K562 (cell line): Measurements from ENCODE around the gene MTIF3. TPM values are rescaled to one million over a fixed set of nuclear protein-coding genes. Genes with fewer than 3 reads are reported as not detected.

ENCODE experiments used
- ARID1B ChIP-seq: fragments of 450-650 bp; IDR thresholded peaks from 2 replicates; pipeline ENCODE4 v1.6.1; 2016; ENCODE audit warnings: antibody characterized with exemption, mild to moderate bottlenecking, inconsistent platforms
- BHLHE40 ChIP-seq: IDR thresholded peaks from 2 replicates; pipeline ENCODE4 v1.6.1; 2011; ENCODE audit warnings: low read length, improper control_type of control experiment
- CBX3 ChIP-seq, 2 experiments: IDR thresholded peaks; 1 replicate in 1 of 2; 2 replicates in 1 of 2; pipeline ENCODE4 v1.6.1; 2012; ENCODE audit warnings: inconsistent platforms in 2 of 2, low read length in 2 of 2, borderline replicate concordance in 1 of 2, control low read depth in 1 of 2
- DPF2 ChIP-seq: fragments of 450-650 bp; IDR thresholded peaks from 2 replicates; pipeline ENCODE4 v1.6.1; 2016
- EHMT2 ChIP-seq: fragments of 450-650 bp; IDR thresholded peaks from 2 replicates; pipeline ENCODE4 v1.6.1; 2018; ENCODE audit warnings: antibody characterized with exemption
- ETV1 ChIP-seq: fragments of 450-650 bp; conservative IDR thresholded peaks from 2 replicates; pipeline ENCODE4 v1.6.1; 2016; ENCODE audit warnings: missing genetic modification characterization, control low read depth, low read depth, missing compliant biosample characterization
- ETV6 ChIP-seq, 3 experiments: fragments of 150-350 bp in 1 of 3; sonication (generic) in 1 of 3; formaldehyde crosslinking in 1 of 3; IDR thresholded peaks; 2 replicates each; pipeline versions ENCODE4 v1.6.1 to v1.8.0; 2014 to 2022; ENCODE audit warnings: borderline replicate concordance in 2 of 3, low read depth in 2 of 3, antibody characterized with exemption in 1 of 3, low read length in 1 of 3, mild to moderate bottlenecking in 1 of 3, missing genetic modification reagents in 1 of 3
- EZH2 ChIP-seq: IDR thresholded peaks from 2 replicates; pipeline ENCODE4 v1.6.1; 2012; ENCODE audit warnings: low read depth, mild to moderate bottlenecking, inconsistent platforms, low read length, borderline replicate concordance
- JUND ChIP-seq, 2 experiments: IDR thresholded peaks; 2 replicates in 1 of 2; 3 replicates in 1 of 2; pipeline ENCODE4 v1.6.1; 2011; ENCODE audit warnings: borderline replicate concordance in 2 of 2, low read depth in 2 of 2, low read length in 2 of 2, improper control_type of control experiment in 1 of 2, missing biosample characterization in 1 of 2, missing genetic modification characterization in 1 of 2, missing genetic modification reagents in 1 of 2
- NRF1 ChIP-seq, 2 experiments: fragments of 450-650 bp; IDR thresholded peaks in 1 of 2; conservative IDR thresholded peaks in 1 of 2; 2 replicates each; pipeline ENCODE4 v1.6.1; 2014; ENCODE audit warnings: mild to moderate bottlenecking in 2 of 2
- PTRF ChIP-seq: fragments of 450-650 bp; IDR thresholded peaks from 2 replicates; pipeline ENCODE4 v1.6.1; 2016; ENCODE audit warnings: mild to moderate bottlenecking, missing genetic modification characterization, missing compliant biosample characterization
- RBM17 ChIP-seq: fragments of 200-400 bp; formaldehyde crosslinking; IDR thresholded peaks from 2 replicates; pipeline ENCODE4 v1.6.1; 2017; ENCODE audit warnings: low read depth, mild to moderate bottlenecking, low read length, borderline replicate concordance
- RUNX1 ChIP-seq: sonication (generic); IDR thresholded peaks from 2 replicates; pipeline ENCODE4 v1.6.1; 2016; ENCODE audit warnings: antibody characterized with exemption, low read depth
- TRIM28 ChIP-seq: fragments of 450-650 bp; IDR thresholded peaks from 2 replicates; pipeline ENCODE4 v1.6.1; 2017
- YBX1 ChIP-seq: fragments of 450-650 bp; IDR thresholded peaks from 2 replicates; pipeline ENCODE4 v1.7.1; 2016; ENCODE audit warnings: mild to moderate bottlenecking
- YY1 ChIP-seq, 3 experiments: IDR thresholded peaks; 2 replicates each; pipeline ENCODE4 v1.6.1; 2011; ENCODE audit warnings: low read length in 2 of 3, mild to moderate bottlenecking in 2 of 3, moderate library complexity in 2 of 3, borderline replicate concordance in 1 of 3, control low read depth in 1 of 3, low read depth in 1 of 3; ENCODE audit not compliant: insufficient read depth in 3 of 3, insufficient replicate concordance in 2 of 3, control insufficient read depth in 1 of 3, insufficient read length in 1 of 3; ENCODE audit errors: extremely low read depth in 1 of 3
- ZNF121 ChIP-seq: sonication (generic); formaldehyde crosslinking; conservative IDR thresholded peaks from 2 replicates; pipeline ENCODE4 v1.8.0; 2022; ENCODE audit warnings: missing genetic modification reagents
- ZNF445 ChIP-seq: fragments of 250-450 bp; sonication (Bioruptor Pico); IDR thresholded peaks from 2 replicates; pipeline ENCODE4 v1.4.0; 2020; ENCODE audit warnings: low read depth, mild to moderate bottlenecking, moderate library complexity
- polyA plus RNA-seq, 8 experiments: library from polyadenylated mRNA; depleted of rRNA in 4 of 8; stranded (reverse) in 5 of 8; unstranded in 3 of 8; fragments of >200 nt; fragmentation: Nextera tagmentation in 2 of 8; fragmentation: Illumina TruSeq in 1 of 8; extraction: Ambion mirVana in 2 of 8; extraction: Trizol in 1 of 8; gene quantifications; 2 replicates each; pipeline versions ENCODE4 v1.2.1 to v1.2.3, GENCODE V29; 2011 to 2014; ENCODE audit warnings: inconsistent platforms in 1 of 8, missing spikeins in 1 of 8
- total RNA-seq, 7 experiments: library from RNA; depleted of rRNA in 6 of 7; stranded (reverse); fragments of >200 nt in 6 of 7; fragmentation: Illumina TruSeq in 2 of 7; extraction: Trizol in 2 of 7; gene quantifications; 2 replicates each; pipeline versions ENCODE4 v1.2.1 to v1.2.3, GENCODE V29; 2011 to 2021; ENCODE audit warnings: low replicate concordance in 1 of 7
- TF ChIP-seq, protein P1 (sequence below): fragments of 450-650 bp; formaldehyde crosslinking; conservative IDR thresholded peaks from 2 replicates; pipeline ENCODE4 v1.4.0; 2022; ENCODE audit warnings: mild to moderate bottlenecking, missing genetic modification characterization
- TF ChIP-seq, protein P2 (sequence below): IDR thresholded peaks from 3 replicates; pipeline ENCODE4 v1.6.1; 2011; ENCODE audit warnings: borderline replicate concordance, mild to moderate bottlenecking; ENCODE audit not compliant: insufficient read length, insufficient read depth

The MTIF3 gene
- total and polyA plus RNA-seq, 9 of the 15 experiments (the other 6 are each of a cell fraction or from before 2014, with no cell fraction given), result 23.5 to 73.6 (median 45.2) TPM

- TF ChIP-seq NRF1 (conservative IDR thresholded peaks at IDR 0.05 in 1 of 2, IDR thresholded peaks at IDR 0.05 in 1 of 2), result peak in 1 of 2 experiments; percentile 48; a peak in 1 of 4 replicates
- TF ChIP-seq ZNF121 (CRISPR knock-in tag), result no peak
- TF ChIP-seq RBM17, result no peak
- TF ChIP-seq EZH2, result no peak
- no peak for TF ChIP-seq CBX3 (IDR thresholded peaks at IDR 0.05; ENCODE audit: borderline replicate concordance in 1 of 2, low read length in 2 of 2)
- no peak for TF ChIP-seq YBX1
- peak; percentile 80 for TF ChIP-seq ARID1B
- 0 out of 4 replicates have a peak, but pooled peaks of 1 of the 2 experiments have one; percentile 62 for TF ChIP-seq ETV6 (IDR thresholded peaks at IDR 0.05; ENCODE audit: borderline replicate concordance in 1 of 2, low read depth in 2 of 2, low read length in 1 of 2)
- TF ChIP-seq ETV6 (CRISPR knock-in tag; IDR thresholded peaks at IDR 0.05; ENCODE audit: borderline replicate concordance), result no peak
- no peak for TF ChIP-seq TRIM28
- TF ChIP-seq ETV1 (tag), result 0 out of 2 replicates have a peak, but pooled peaks have one; percentile 15
- peak in 1 of 3 experiments; percentile 58 for TF ChIP-seq YY1 (IDR thresholded peaks at IDR 0.05; ENCODE audit: borderline replicate concordance in 1 of 3, control insufficient read depth in 1 of 3, extremely low read depth in 1 of 3, insufficient read depth in 3 of 3, insufficient read length in 1 of 3, insufficient replicate concordance in 2 of 3, low read depth in 1 of 3, low read length in 2 of 3)
- TF ChIP-seq ZNF445 (CRISPR knock-in tag), result no peak
- TF ChIP-seq EHMT2, result 0 out of 2 replicates have a peak, but pooled peaks have one; percentile 28
- TF ChIP-seq PTRF, result no peak
- TF ChIP-seq BHLHE40, result peak; percentile 14; the same call in 1 of the 2 replicates
- TF ChIP-seq RUNX1, result no peak
- TF ChIP-seq, protein P1, sequence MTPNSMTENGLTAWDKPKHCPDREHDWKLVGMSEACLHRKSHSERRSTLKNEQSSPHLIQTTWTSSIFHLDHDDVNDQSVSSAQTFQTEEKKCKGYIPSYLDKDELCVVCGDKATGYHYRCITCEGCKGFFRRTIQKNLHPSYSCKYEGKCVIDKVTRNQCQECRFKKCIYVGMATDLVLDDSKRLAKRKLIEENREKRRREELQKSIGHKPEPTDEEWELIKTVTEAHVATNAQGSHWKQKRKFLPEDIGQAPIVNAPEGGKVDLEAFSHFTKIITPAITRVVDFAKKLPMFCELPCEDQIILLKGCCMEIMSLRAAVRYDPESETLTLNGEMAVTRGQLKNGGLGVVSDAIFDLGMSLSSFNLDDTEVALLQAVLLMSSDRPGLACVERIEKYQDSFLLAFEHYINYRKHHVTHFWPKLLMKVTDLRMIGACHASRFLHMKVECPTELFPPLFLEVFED (CRISPR knock-in tag), result 0 out of 2 replicates have a peak, but pooled peaks have one; percentile 8
- TF ChIP-seq JUND (IDR thresholded peaks at IDR 0.05; ENCODE audit: borderline replicate concordance, low read depth, low read length), result peak; percentile 93
- peak; percentile 94 for TF ChIP-seq JUND (tag; IDR thresholded peaks at IDR 0.05; ENCODE audit: borderline replicate concordance, low read depth, low read length)
- peak; percentile 93 for TF ChIP-seq DPF2
- TF ChIP-seq, protein P2, sequence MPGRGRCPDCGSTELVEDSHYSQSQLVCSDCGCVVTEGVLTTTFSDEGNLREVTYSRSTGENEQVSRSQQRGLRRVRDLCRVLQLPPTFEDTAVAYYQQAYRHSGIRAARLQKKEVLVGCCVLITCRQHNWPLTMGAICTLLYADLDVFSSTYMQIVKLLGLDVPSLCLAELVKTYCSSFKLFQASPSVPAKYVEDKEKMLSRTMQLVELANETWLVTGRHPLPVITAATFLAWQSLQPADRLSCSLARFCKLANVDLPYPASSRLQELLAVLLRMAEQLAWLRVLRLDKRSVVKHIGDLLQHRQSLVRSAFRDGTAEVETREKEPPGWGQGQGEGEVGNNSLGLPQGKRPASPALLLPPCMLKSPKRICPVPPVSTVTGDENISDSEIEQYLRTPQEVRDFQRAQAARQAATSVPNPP, result no peak
These were observed 24.3 kb downstream of the MTIF3 start (continued) for GRCh38 chr13:27425918-27426630.
